GM12801 (cell line): Measurements from ENCODE around the gene CHD6.

Source experiments
- CTCF ChIP-seq: IDR thresholded peaks from one replicate; pipeline ENCODE4 v1.5.1; 2011; ENCODE audit warnings: control low read depth; ENCODE audit not compliant: insufficient read length; ENCODE audit errors: extremely low read depth

Gene CHD6

DNA sequence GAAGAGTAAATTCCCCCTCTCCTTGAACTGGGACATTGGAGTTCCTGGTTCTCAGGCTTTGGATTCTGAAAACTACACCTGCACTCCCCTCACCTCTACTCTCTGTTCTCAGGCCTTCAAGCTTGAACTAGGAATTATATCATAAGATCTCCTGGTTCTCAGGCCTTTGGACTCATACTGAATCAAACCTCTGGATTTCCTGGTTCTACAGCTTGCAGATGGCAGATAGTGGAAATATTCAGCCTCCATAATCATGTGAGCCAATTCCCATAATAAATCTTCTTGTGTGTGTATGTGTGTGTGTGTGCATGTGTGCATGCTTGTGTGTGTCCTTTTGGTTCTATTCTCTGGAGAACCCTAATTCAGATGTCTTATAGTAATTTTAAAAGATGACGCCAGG, 12.7 kb upstream of the CHD6 start:
- TF ChIP-seq CTCF = no peak

- no peak for TF ChIP-seq CTCF
These were observed 9.6 kb upstream of the CHD6 start for GRCh38 chr20:41627611-41628244.

GRCh38 chr20:41627001-41627495, 8.9 kb upstream of the CHD6 start:
- TF ChIP-seq CTCF = no peak

GRCh38 chr20:41623625-41624375, 5.6 kb upstream of the CHD6 start:
- no peak for TF ChIP-seq CTCF

- no peak for TF ChIP-seq CTCF
These were observed 4.4 kb upstream of the CHD6 start for GRCh38 chr20:41622584-41622983.

- no peak for TF ChIP-seq CTCF
These were observed 3.8 kb upstream of the CHD6 start for GRCh38 chr20:41621971-41622370.

DNA sequence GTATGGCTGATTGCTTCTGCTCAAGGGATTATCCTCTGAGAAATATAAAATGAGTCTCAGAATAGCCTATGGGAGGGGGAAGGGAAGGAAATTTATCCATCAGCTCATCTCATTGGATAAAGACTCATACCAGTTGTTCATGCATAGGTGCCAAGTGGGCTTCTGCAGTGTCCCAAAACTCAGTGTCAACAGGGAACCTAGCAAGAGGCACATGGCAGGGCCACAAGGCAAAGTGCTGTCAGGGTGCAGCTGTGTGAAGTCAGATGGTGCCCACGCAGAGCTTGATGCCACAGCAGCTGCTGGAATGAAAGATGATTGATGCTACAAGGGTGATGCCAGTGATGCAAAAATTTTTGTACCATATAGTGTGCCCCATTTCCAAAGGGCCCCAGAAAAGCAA, 3.2 kb upstream of the CHD6 start:
- TF ChIP-seq CTCF = no peak
